Measurements from ENCODE around the gene CTNND2.
"Not testable (repeated sequence)": the region's sequence is repeated elsewhere in the genome, so short reads cannot be mapped to it uniquely, and the experiment has no call there.

The CTNND2 gene

GRCh38 chr5:11828566-11828965 is 75.7 kb downstream of the CTNND2 start:
- H3K4me1 ChIP-seq (ENCODE audit: control insufficient read depth, insufficient read depth, low read depth, low read length), result not testable (repeated sequence)

GRCh38 chr5:11822598-11822997 is 81.6 kb downstream of the CTNND2 start:
- Histone ChIP-seq H2AFZ (ENCODE audit: low read depth, low read length) (no peak overlapping the region), H3K79me1 (replicated peaks; ENCODE audit: low read length, poor library complexity, severe bottlenecking) (no peaks in the 10 kb centered on the region), H2BK5ac (ENCODE audit: low read depth, low read length, poor library complexity, severe bottlenecking) (no peak overlapping the region), H3K14ac (ENCODE audit: low read length in 2 of 2) (no peak overlapping the region), H3K36me3 (ENCODE audit: control insufficient read depth in 1 of 2, insufficient read depth in 2 of 2, low read depth in 1 of 2, low read length in 2 of 2) (no peaks in the 10 kb centered on the region), H3K4ac (ENCODE audit: low read depth in 1 of 2, low read length in 2 of 2) (no peak overlapping the region), H3K4me1 (ENCODE audit: control insufficient read depth, insufficient read depth, low read depth, low read length) (no peaks in the 10 kb centered on the region), H3K4me2 (ENCODE audit: low read length, poor library complexity, severe bottlenecking) (no peak overlapping the region), H3K9me3 (ENCODE audit: control insufficient read depth, low read length) (peaks cover 9% of the 10 kb centered on the region), H2AK5ac (ENCODE audit: low read length, severe bottlenecking) (no peak overlapping the region), H2BK120ac (ENCODE audit: low read depth, low read length) (no peak overlapping the region), H3K27me3 (ENCODE audit: control insufficient read depth in 1 of 2, insufficient read depth in 1 of 2, low read length in 2 of 2) (no peaks in the 10 kb centered on the region), H3K27ac (ENCODE audit: low read length, poor library complexity, severe bottlenecking) (no peak overlapping the region), H3K23ac (ENCODE audit: low read length in 2 of 2) (no peak overlapping the region), H4K91ac (ENCODE audit: low read length) (no peak overlapping the region), H3K9ac (ENCODE audit: low read length) (no peak overlapping the region), H3K18ac (ENCODE audit: low read depth in 1 of 2, low read length in 2 of 2) (no peak overlapping the region), H4K8ac (ENCODE audit: low read length) (no peak overlapping the region), H2BK12ac (ENCODE audit: low read length in 2 of 2) (no peak overlapping the region), H3K4me3 (ENCODE audit: insufficient read depth in 1 of 2, low read depth in 1 of 2, low read length in 2 of 2) (no peak overlapping the region), H2BK15ac (ENCODE audit: low read depth, poor library complexity, severe bottlenecking) (no peak overlapping the region)
- no peak for DNase-seq
- WGBS, result no CpG with 5 or more reads among the region's 1 CpG

More at GRCh38 chr5:11828566-11828965, 75.7 kb downstream of the CTNND2 start:
- H3K27ac ChIP-seq (ENCODE audit: low read length, poor library complexity, severe bottlenecking); H3K9ac ChIP-seq (ENCODE audit: low read length); H3K4me2 ChIP-seq (ENCODE audit: low read length, poor library complexity, severe bottlenecking); H4K91ac ChIP-seq (ENCODE audit: low read length); DNase-seq; H2BK15ac ChIP-seq (ENCODE audit: low read depth, poor library complexity, severe bottlenecking); H2AK5ac ChIP-seq (ENCODE audit: low read length, severe bottlenecking); H3K4me3 ChIP-seq (ENCODE audit: insufficient read depth in 1 of 2, low read depth in 1 of 2, low read length in 2 of 2); H3K23ac ChIP-seq (ENCODE audit: low read length in 2 of 2); H3K79me1 ChIP-seq (replicated peaks; ENCODE audit: low read length, poor library complexity, severe bottlenecking); H2BK5ac ChIP-seq (ENCODE audit: low read depth, low read length, poor library complexity, severe bottlenecking); H3K36me3 ChIP-seq (ENCODE audit: control insufficient read depth in 1 of 2, insufficient read depth in 2 of 2, low read depth in 1 of 2, low read length in 2 of 2); H3K18ac ChIP-seq (ENCODE audit: low read depth in 1 of 2, low read length in 2 of 2); H3K4ac ChIP-seq (ENCODE audit: low read depth in 1 of 2, low read length in 2 of 2); H3K14ac ChIP-seq (ENCODE audit: low read length in 2 of 2); H3K27me3 ChIP-seq (ENCODE audit: control insufficient read depth in 1 of 2, insufficient read depth in 1 of 2, low read length in 2 of 2); H2BK120ac ChIP-seq (ENCODE audit: low read depth, low read length); H4K8ac ChIP-seq (ENCODE audit: low read length); H2AFZ ChIP-seq (ENCODE audit: low read depth, low read length); H2BK12ac ChIP-seq (ENCODE audit: low read length in 2 of 2): not testable (repeated sequence)
- H3K9me3 ChIP-seq (ENCODE audit: control insufficient read depth, low read length), result peaks cover 15% of the 10 kb centered on the region
- WGBS, result no CpG with 5 or more reads among the region's 1 CpG

- Histone ChIP-seq H3K4ac (ENCODE audit: low read depth in 1 of 2, low read length in 2 of 2) (no peak overlapping the region), H3K9me3 (ENCODE audit: control insufficient read depth, low read length) (no peaks in the 10 kb centered on the region), H4K91ac (ENCODE audit: low read length) (no peak overlapping the region), H2BK12ac (ENCODE audit: low read length in 2 of 2) (no peak overlapping the region), H3K18ac (ENCODE audit: low read depth in 1 of 2, low read length in 2 of 2) (no peak overlapping the region), H3K4me3 (ENCODE audit: insufficient read depth in 1 of 2, low read depth in 1 of 2, low read length in 2 of 2) (no peak overlapping the region), H2BK5ac (ENCODE audit: low read depth, low read length, poor library complexity, severe bottlenecking) (no peak overlapping the region), H2AK5ac (ENCODE audit: low read length, severe bottlenecking) (no peak overlapping the region), H3K23ac (ENCODE audit: low read length in 2 of 2) (no peak overlapping the region), H2BK15ac (ENCODE audit: low read depth, poor library complexity, severe bottlenecking) (no peak overlapping the region), H3K27ac (ENCODE audit: low read length, poor library complexity, severe bottlenecking) (no peak overlapping the region), H2AFZ (ENCODE audit: low read depth, low read length) (no peak overlapping the region), H3K9ac (ENCODE audit: low read length) (no peak overlapping the region), H3K36me3 (ENCODE audit: control insufficient read depth in 1 of 2, insufficient read depth in 2 of 2, low read depth in 1 of 2, low read length in 2 of 2) (no peaks in the 10 kb centered on the region), H3K14ac (ENCODE audit: low read length in 2 of 2) (no peak overlapping the region), H3K27me3 (ENCODE audit: control insufficient read depth in 1 of 2, insufficient read depth in 1 of 2, low read length in 2 of 2) (no peaks in the 10 kb centered on the region), H2BK120ac (ENCODE audit: low read depth, low read length) (no peak overlapping the region), H3K4me1 (ENCODE audit: control insufficient read depth, insufficient read depth, low read depth, low read length) (no peaks in the 10 kb centered on the region), H3K79me1 (replicated peaks; ENCODE audit: low read length, poor library complexity, severe bottlenecking) (no peaks in the 10 kb centered on the region), H3K4me2 (ENCODE audit: low read length, poor library complexity, severe bottlenecking) (no peak overlapping the region), H4K8ac (ENCODE audit: low read length) (no peak overlapping the region)
- WGBS, result 58% methylated on average over 6 of the region's 7 CpGs
- no peak for DNase-seq
These were observed 88.3 kb downstream of the CTNND2 start for GRCh38 chr5:11815916-11816315.

GRCh38 chr5:11815481-11815880 is 88.8 kb downstream of the CTNND2 start:
- no peak overlapping the region for H4K91ac ChIP-seq (ENCODE audit: low read length)
- no peak overlapping the region for H2BK15ac ChIP-seq (ENCODE audit: low read depth, poor library complexity, severe bottlenecking)
- no peak overlapping the region for H2AFZ ChIP-seq (ENCODE audit: low read depth, low read length)
- H3K4me3 ChIP-seq (ENCODE audit: insufficient read depth in 1 of 2, low read depth in 1 of 2, low read length in 2 of 2), result no peak overlapping the region
- no peak for DNase-seq
- H4K8ac ChIP-seq (ENCODE audit: low read length), result no peak overlapping the region
- H3K9me3 ChIP-seq (ENCODE audit: control insufficient read depth, low read length), result no peaks in the 10 kb centered on the region
- H3K27ac ChIP-seq (ENCODE audit: low read length, poor library complexity, severe bottlenecking), result no peak overlapping the region
- H3K18ac ChIP-seq (ENCODE audit: low read depth in 1 of 2, low read length in 2 of 2), result no peak overlapping the region
- no peaks in the 10 kb centered on the region for H3K79me1 ChIP-seq (replicated peaks; ENCODE audit: low read length, poor library complexity, severe bottlenecking)
- no peak overlapping the region for H3K23ac ChIP-seq (ENCODE audit: low read length in 2 of 2)
- H3K14ac ChIP-seq (ENCODE audit: low read length in 2 of 2), result no peak overlapping the region
- no peaks in the 10 kb centered on the region for H3K4me1 ChIP-seq (ENCODE audit: control insufficient read depth, insufficient read depth, low read depth, low read length)
- no peak overlapping the region for H3K4me2 ChIP-seq (ENCODE audit: low read length, poor library complexity, severe bottlenecking)
- H2BK120ac ChIP-seq (ENCODE audit: low read depth, low read length), result no peak overlapping the region
- H3K36me3 ChIP-seq (ENCODE audit: control insufficient read depth in 1 of 2, insufficient read depth in 2 of 2, low read depth in 1 of 2, low read length in 2 of 2), result no peaks in the 10 kb centered on the region
- H3K4ac ChIP-seq (ENCODE audit: low read depth in 1 of 2, low read length in 2 of 2), result no peak overlapping the region
- no peak overlapping the region for H3K9ac ChIP-seq (ENCODE audit: low read length)
- H3K27me3 ChIP-seq (ENCODE audit: control insufficient read depth in 1 of 2, insufficient read depth in 1 of 2, low read length in 2 of 2), result no peaks in the 10 kb centered on the region
- no peak overlapping the region for H2AK5ac ChIP-seq (ENCODE audit: low read length, severe bottlenecking)
- H2BK5ac ChIP-seq (ENCODE audit: low read depth, low read length, poor library complexity, severe bottlenecking), result no peak overlapping the region
- 52% methylated on average over 3 of the region's 3 CpGs for WGBS
- H2BK12ac ChIP-seq (ENCODE audit: low read length in 2 of 2), result no peak overlapping the region
